22Rv1 (cell line): ENCODE data around the gene ACOT7.

Experiments
- ZFX ChIP-seq: fragments of 450-650 bp; IDR thresholded peaks from 2 replicates; pipeline ENCODE4 v1.6.1; 2017; ENCODE audit warnings: antibody characterized with exemption, borderline replicate concordance
- TF ChIP-seq, protein P1 (sequence below): fragments of 450-650 bp; IDR thresholded peaks from 2 replicates; pipeline ENCODE4 v1.5.1; 2017; ENCODE audit warnings: mild to moderate bottlenecking

DNA sequence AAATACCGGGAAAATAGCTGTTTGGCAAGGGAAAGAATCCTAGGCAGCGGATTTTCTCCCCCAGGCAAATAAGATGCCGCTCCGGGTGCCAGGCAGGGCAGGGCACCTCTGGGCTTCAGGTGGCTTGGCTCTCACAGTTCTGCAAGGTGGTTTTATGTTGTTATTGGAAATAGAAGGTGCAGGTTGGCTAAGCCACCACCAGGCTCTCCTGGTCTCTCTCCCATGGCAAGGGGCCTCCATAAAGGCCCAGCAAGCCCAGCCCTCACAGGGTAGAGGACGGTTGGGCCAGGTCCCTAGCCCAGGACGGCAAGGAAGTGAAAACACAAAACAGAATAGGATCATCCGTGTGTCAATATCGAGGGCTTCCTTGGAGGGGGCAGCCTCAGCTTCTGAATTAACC lies 95.0 kb downstream of the ACOT7 start:
- TF ChIP-seq, protein P1, sequence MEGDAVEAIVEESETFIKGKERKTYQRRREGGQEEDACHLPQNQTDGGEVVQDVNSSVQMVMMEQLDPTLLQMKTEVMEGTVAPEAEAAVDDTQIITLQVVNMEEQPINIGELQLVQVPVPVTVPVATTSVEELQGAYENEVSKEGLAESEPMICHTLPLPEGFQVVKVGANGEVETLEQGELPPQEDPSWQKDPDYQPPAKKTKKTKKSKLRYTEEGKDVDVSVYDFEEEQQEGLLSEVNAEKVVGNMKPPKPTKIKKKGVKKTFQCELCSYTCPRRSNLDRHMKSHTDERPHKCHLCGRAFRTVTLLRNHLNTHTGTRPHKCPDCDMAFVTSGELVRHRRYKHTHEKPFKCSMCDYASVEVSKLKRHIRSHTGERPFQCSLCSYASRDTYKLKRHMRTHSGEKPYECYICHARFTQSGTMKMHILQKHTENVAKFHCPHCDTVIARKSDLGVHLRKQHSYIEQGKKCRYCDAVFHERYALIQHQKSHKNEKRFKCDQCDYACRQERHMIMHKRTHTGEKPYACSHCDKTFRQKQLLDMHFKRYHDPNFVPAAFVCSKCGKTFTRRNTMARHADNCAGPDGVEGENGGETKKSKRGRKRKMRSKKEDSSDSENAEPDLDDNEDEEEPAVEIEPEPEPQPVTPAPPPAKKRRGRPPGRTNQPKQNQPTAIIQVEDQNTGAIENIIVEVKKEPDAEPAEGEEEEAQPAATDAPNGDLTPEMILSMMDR, result no peak
- TF ChIP-seq ZFX, result no peak
